K562 (cell line): ENCODE data around the gene GNAT2. TPM values are rescaled to one million over a fixed set of nuclear protein-coding genes. Genes with fewer than 3 reads are reported as not detected.
A peak's percentile ranks its signal among the peaks of the same experiment; 100 is the strongest.

Source experiments
- ATAC-seq: fragments of 200-7000 bp; cut with Tn5 transposase; 3 replicates; pipeline ENCODE4 v1.9.1; 2020; ENCODE audit warnings: moderate library complexity
- BruUV-seq: library from RNA; stranded (reverse); fragments of 400-500 nt; replicated peaks from 2 replicates; lab custom pipeline; 2021; lab: Mats Ljungman, UMichigan
- CTCF ChIA-PET: fragments of 300-600 bp; formaldehyde crosslinking; extraction: SDS; loops from one replicate; lab custom pipeline; 2021; ENCODE audit warnings: low intra/inter-chr PET ratio; lab: Yijun Ruan, JAX
- POLR2A ChIA-PET: fragments of 300-600, 350-650 bp; sonication (Branson Sonifier 250); formaldehyde crosslinking; extraction: SDS; loops from one replicate; lab custom pipeline; 2021; ENCODE audit warnings: antibody characterized with exemption, inconsistent platforms; lab: Yijun Ruan, JAX
- DNase-seq, 4 experiments: peaks; one replicate each; pipeline versions ENCODE4 v3.0.0 to v3.0.0-alpha.2; 2011 to 2018; ENCODE audit warnings: low spot score in 3 of 4, mixed read lengths in 3 of 4; ENCODE audit errors: extremely low read depth in 1 of 4
- FAIRE-seq: peaks from 2 replicates; lab custom pipeline; 2011; peaks lifted over from hg19 to GRCh38; lab: Jason Lieb, UNC
- H2AFZ ChIP-seq: 2 replicates; pipeline ENCODE4 v1.6.0; 2011; ENCODE audit warnings: low read depth, low read length, control low read depth, inconsistent platforms
- H3K27ac ChIP-seq: fragments of 200-600 bp; 3 replicates; pipeline ENCODE4 v1.8.0; 2011; ENCODE audit warnings: low read depth, mild to moderate bottlenecking, control low read depth, inconsistent platforms, low read length, moderate library complexity, mixed read lengths; ENCODE audit errors: extremely low read depth
- H3K27me3 ChIP-seq, 2 experiments: fragments of 300-600 bp in 1 of 2; 2 replicates in 1 of 2; 3 replicates in 1 of 2; pipeline versions ENCODE4 v1.6.0 to v1.8.0; 2011; ENCODE audit warnings: inconsistent platforms in 2 of 2, low read length in 2 of 2, mild to moderate bottlenecking in 1 of 2, mixed read lengths in 1 of 2, moderate library complexity in 1 of 2; ENCODE audit not compliant: control insufficient read depth in 2 of 2, insufficient read depth in 2 of 2
- H3K36me3 ChIP-seq: fragments of 300-600 bp; 3 replicates; pipeline ENCODE4 v1.8.0; 2011; ENCODE audit warnings: mild to moderate bottlenecking, low read length, inconsistent platforms; ENCODE audit not compliant: control insufficient read depth, insufficient read depth
- H3K4me1 ChIP-seq, 2 experiments: fragments of 200-600 bp in 1 of 2; replicated peaks in 1 of 2; 2 replicates in 1 of 2; 3 replicates in 1 of 2; pipeline versions ENCODE4 v1.5.1 to v1.8.0; 2011; ENCODE audit warnings: inconsistent platforms in 2 of 2, low read length in 2 of 2, mild to moderate bottlenecking in 1 of 2, mixed read lengths in 1 of 2, moderate library complexity in 1 of 2; ENCODE audit not compliant: control insufficient read depth in 2 of 2, insufficient read depth in 2 of 2
- H3K4me2 ChIP-seq: 2 replicates; pipeline ENCODE4 v1.6.1; 2011; ENCODE audit warnings: low read length, control low read depth, inconsistent platforms, mixed read lengths; ENCODE audit not compliant: insufficient read depth
- H3K4me3 ChIP-seq: fragments of 200-600 bp; sonication (generic), shearing (Covaris generic); 2 replicates; pipeline ENCODE4 v1.5.1; 2016; ENCODE audit warnings: control low read depth, inconsistent platforms
- H3K79me2 ChIP-seq: fragments of 200-600 bp; 3 replicates; pipeline ENCODE4 v1.8.0; 2011; ENCODE audit warnings: low read length, inconsistent platforms; ENCODE audit not compliant: control insufficient read depth, insufficient read depth
- H3K9ac ChIP-seq, 2 experiments: 2 replicates each; pipeline versions ENCODE4 v1.6.0 to v1.6.1; 2011; ENCODE audit warnings: low read depth in 2 of 2, low read length in 2 of 2, control low read depth in 1 of 2, inconsistent platforms in 1 of 2, mild to moderate bottlenecking in 1 of 2, mixed read lengths in 1 of 2; ENCODE audit not compliant: insufficient read depth in 1 of 2
- H3K9me1 ChIP-seq: one replicate; pipeline ENCODE4 v1.6.0; 2011; ENCODE audit warnings: inconsistent platforms, mild to moderate bottlenecking, low read length, moderate library complexity; ENCODE audit not compliant: control insufficient read depth, insufficient read depth
- H3K9me3 ChIP-seq: replicated peaks from 2 replicates; pipeline ENCODE4 v1.5.1; 2011; ENCODE audit warnings: low read depth, low read length, inconsistent platforms; ENCODE audit not compliant: control insufficient read depth, insufficient read depth
- H4K20me1 ChIP-seq: replicated peaks from 2 replicates; pipeline ENCODE4 v1.6.1; 2011; ENCODE audit warnings: low read length, inconsistent platforms, mixed read lengths; ENCODE audit not compliant: control insufficient read depth, insufficient read depth
- ATF3 ChIP-seq, 2 experiments: fragments of 450-650 bp in 1 of 2; sonication (generic) in 1 of 2; formaldehyde crosslinking in 1 of 2; IDR thresholded peaks in 1 of 2; conservative IDR thresholded peaks in 1 of 2; 2 replicates each; pipeline versions ENCODE4 v1.6.1 to v1.8.1; 2016 to 2023; ENCODE audit warnings: mild to moderate bottlenecking in 2 of 2, moderate library complexity in 2 of 2, inconsistent platforms in 1 of 2, missing genetic modification reagents in 1 of 2
- CBX1 ChIP-seq: sonication (generic); IDR thresholded peaks from 2 replicates; pipeline ENCODE4 v1.6.1; 2016; ENCODE audit warnings: antibody characterized with exemption, low read depth, mild to moderate bottlenecking
- CTCFL ChIP-seq: IDR thresholded peaks from 2 replicates; pipeline ENCODE4 v1.6.1; 2011; ENCODE audit warnings: borderline replicate concordance, low read depth, mild to moderate bottlenecking, moderate library complexity, low read length; ENCODE audit not compliant: insufficient read depth, poor library complexity, severe bottlenecking
- HMGN3 ChIP-seq: IDR thresholded peaks from 2 replicates; pipeline ENCODE4 v1.6.1; 2011; ENCODE audit warnings: borderline replicate concordance, low read depth, mild to moderate bottlenecking, mixed read lengths, low read length; ENCODE audit not compliant: insufficient read length; ENCODE audit errors: extremely low read depth
- MED1 ChIP-seq: sonication (generic); formaldehyde crosslinking; IDR thresholded peaks from 2 replicates; pipeline ENCODE4 v1.8.1; 2023; ENCODE audit warnings: missing genetic modification reagents, borderline replicate concordance
- PHF20 ChIP-seq: fragments of 450-650 bp; IDR thresholded peaks from 2 replicates; pipeline ENCODE4 v1.6.1; 2018; ENCODE audit not compliant: partially characterized antibody
- SMAD1 ChIP-seq: fragments of 150-350 bp; IDR thresholded peaks from 2 replicates; pipeline ENCODE4 v1.6.1; 2014; ENCODE audit warnings: low read length, low read depth; ENCODE audit not compliant: partially characterized antibody
- SMAD3 ChIP-seq: fragments of 450-650 bp; formaldehyde crosslinking; conservative IDR thresholded peaks from 2 replicates; pipeline ENCODE4 v1.4.0; 2020; ENCODE audit warnings: mild to moderate bottlenecking
- WGBS: fragments of 100-300 bp; shearing (Covaris generic); methylation state at CpG from one replicate; pipeline ENCODE4 v1.1.6; 2016; ENCODE audit warnings: low coverage, mixed read lengths; ENCODE audit not compliant: insufficient coverage; ENCODE audit errors: missing lambda C conversion rate; 5-methylcytosine and 5-hydroxymethylcytosine counted together
- in situ Hi-C: fragments of 300-500 bp; cut with MboI; formaldehyde crosslinking; loops from 4 replicates; pipeline ENCODE4 v1.15.0; 2018; ENCODE audit warnings: inconsistent platforms, mixed read lengths
- intact Hi-C: fragments of 100-400 bp; cut with micrococcal nuclease; formaldehyde crosslinking; loops from 2 replicates; pipeline ENCODE4 v1.14.2; 2022
- polyA plus RNA-seq, 8 experiments: library from polyadenylated mRNA; depleted of rRNA in 4 of 8; stranded (reverse) in 5 of 8; unstranded in 3 of 8; fragments of >200 nt; fragmentation: Nextera tagmentation in 2 of 8; fragmentation: Illumina TruSeq in 1 of 8; extraction: Ambion mirVana in 2 of 8; extraction: Trizol in 1 of 8; gene quantifications; 2 replicates each; pipeline versions ENCODE4 v1.2.1 to v1.2.3, GENCODE V29; 2011 to 2014; ENCODE audit warnings: inconsistent platforms in 1 of 8, missing spikeins in 1 of 8
- total RNA-seq, 7 experiments: library from RNA; depleted of rRNA in 6 of 7; stranded (reverse); fragments of >200 nt in 6 of 7; fragmentation: Illumina TruSeq in 2 of 7; extraction: Trizol in 2 of 7; gene quantifications; 2 replicates each; pipeline versions ENCODE4 v1.2.1 to v1.2.3, GENCODE V29; 2011 to 2021; ENCODE audit warnings: low replicate concordance in 1 of 7

GNAT2 gene
- total and polyA plus RNA-seq, 9 of the 15 experiments (the other 6 are each of a cell fraction or from before 2014, with no cell fraction given) = 0.06 to 0.52 (median 0.24) TPM; not detected in 1

GRCh38 chr1:109622137-109622892 is 2.9 kb upstream of the GNAT2 start:
- 79% methylated on average over 11 of the region's 11 CpGs for WGBS
- H3K4me2 ChIP-seq = peak overlapping the region; percentile 31; the same call in 1 of the 2 replicates
- peaks cover 5% of the 10 kb centered on the region; the same call in 1 of the 2 replicates for H4K20me1 ChIP-seq
- ChIA-PET POLR2A (interaction anchor here (0.7 to 1.9 kb wide), 3 partner anchors 8 to 105 kb away, joined by 3 to 5 read pairs (median 3); partner anchors contain the start of gene GNAI3), CTCF (no interaction called here)
- intact Hi-C loops = no loop called here
- FAIRE-seq = no peak
- H3K27ac ChIP-seq = no peak overlapping the region
- in situ Hi-C loops = loop anchor here (5.0 kb wide), 1 partner anchor 75 kb away; the partner anchor contains the start of gene GNAI3
- no peak for ATAC-seq
- DNase-seq = no peak
- H3K9me3 ChIP-seq = no peaks in the 10 kb centered on the region
- H3K27me3 ChIP-seq = no peaks in the 10 kb centered on the region
- H3K9me1 ChIP-seq = no peaks in the 10 kb centered on the region
- H3K36me3 ChIP-seq = peaks cover 16% of the 10 kb centered on the region; the same call in 2 of the 3 replicates
- H3K4me3 ChIP-seq = no peak overlapping the region
- H2AFZ ChIP-seq = no peak overlapping the region
- H3K4me1 ChIP-seq = peaks cover 32 to 73% of the 10 kb centered on the region in 2 experiments
- H3K9ac ChIP-seq = peak overlapping the region in 1 of 2 experiments; percentile 61; a peak in 2 of 4 replicates
- TF ChIP-seq CTCFL = no peak
- TF ChIP-seq HMGN3 = no peak
- no peak for TF ChIP-seq SMAD3
- TF ChIP-seq MED1 (CRISPR knock-in tag) = no peak
- TF ChIP-seq SMAD1 = no peak
- no peak for TF ChIP-seq PHF20
- TF ChIP-seq CBX1 = no peak
- TF ChIP-seq ATF3 (IDR thresholded peaks at IDR 0.05) = no peak
- TF ChIP-seq ATF3 (CRISPR knock-in tag; conservative IDR thresholded peaks at IDR 0.05) = no peak
- H3K79me2 ChIP-seq = peaks cover 55% of the 10 kb centered on the region
- no TSS peak for BruUV-seq
